NK-92 (cell line): ENCODE results near the gene RGS11.
"Not testable (repeated sequence)": the region's sequence is repeated elsewhere in the genome, so short reads cannot be mapped to it uniquely, and the experiment has no call there.

Source experiments
- DNase-seq: peaks from one replicate; lab custom pipeline; 2025; ENCODE audit not compliant: unreplicated experiment; lab: John Stamatoyannopoulos, UW

Gene RGS11

DNA sequence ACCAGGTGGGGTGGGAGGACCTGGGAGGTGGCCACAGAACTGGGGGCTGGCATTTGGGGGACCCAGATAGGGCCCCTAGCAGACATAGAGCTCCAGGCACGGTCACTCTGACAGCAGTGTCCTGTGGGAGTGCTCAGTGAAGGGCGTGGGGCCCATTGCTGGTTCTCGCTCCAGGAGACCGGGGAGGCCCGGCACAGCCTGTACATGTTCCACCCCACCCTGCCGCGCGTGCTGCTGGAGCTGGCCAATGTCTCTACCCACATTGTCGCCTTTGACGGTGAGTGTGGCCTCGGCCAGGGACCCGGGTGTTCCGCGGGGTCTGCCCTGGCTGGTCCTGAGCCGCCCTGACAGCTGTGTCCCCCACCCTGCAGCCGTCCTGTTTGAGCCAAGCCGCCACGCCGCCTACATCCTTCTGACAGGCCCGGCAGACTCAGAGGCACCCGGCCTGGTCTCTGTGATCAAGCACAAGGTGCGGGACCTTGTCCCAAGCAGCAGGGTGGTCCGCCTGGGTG lies 11.2 kb downstream of the RGS11 start:
- no peak for DNase-seq

DNA sequence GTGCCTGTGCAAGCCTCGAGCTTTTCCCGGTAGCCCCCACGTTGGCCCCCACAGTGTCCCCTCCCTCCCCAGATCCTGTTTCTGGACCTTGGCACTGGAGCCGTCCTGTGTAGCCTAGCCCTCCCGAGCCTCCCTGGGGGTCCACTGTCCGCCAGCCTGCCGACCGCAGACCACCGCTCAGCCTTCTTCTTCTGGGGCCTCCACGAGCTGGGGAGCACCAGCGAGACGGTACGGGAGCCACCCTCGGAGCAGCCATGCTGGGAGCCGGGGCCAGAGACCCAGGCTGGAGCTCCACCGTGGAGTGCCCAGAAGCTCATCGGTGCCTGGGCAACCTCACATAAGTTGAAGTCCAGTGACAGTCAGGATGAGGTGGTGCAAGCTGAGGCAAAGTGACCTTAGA lies 11.8 kb downstream of the RGS11 start:
- no peak for DNase-seq

DNA sequence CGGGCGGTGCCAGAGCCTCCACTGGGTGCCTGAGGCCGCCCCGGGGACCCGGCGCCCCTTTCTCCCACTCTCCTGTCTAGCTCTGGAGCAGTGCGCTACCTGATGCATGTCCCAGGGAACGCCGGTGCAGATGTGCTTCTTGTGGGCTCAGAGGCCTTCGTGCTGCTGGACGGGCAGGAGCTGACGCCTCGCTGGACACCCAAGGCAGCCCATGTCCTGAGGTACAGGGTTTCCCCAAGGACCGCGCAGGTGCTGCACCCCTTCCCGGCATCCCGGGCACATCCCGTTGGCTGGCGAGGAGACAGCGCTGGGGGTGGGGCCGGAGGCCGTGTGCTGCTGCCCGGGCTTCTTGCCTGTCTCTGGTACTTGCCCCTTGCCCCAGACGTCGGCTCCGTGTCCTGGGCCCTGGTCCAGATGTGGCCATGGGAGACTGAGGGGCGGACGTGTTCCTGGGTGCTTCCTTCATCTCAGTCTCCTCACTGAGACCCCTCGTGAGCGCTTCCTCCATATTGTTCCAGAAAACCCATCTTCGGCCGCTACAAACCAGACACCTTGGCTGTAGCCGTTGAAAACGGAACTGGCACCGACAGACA lies 12.5 kb downstream of the RGS11 start:
- DNase-seq, result no peak

DNA sequence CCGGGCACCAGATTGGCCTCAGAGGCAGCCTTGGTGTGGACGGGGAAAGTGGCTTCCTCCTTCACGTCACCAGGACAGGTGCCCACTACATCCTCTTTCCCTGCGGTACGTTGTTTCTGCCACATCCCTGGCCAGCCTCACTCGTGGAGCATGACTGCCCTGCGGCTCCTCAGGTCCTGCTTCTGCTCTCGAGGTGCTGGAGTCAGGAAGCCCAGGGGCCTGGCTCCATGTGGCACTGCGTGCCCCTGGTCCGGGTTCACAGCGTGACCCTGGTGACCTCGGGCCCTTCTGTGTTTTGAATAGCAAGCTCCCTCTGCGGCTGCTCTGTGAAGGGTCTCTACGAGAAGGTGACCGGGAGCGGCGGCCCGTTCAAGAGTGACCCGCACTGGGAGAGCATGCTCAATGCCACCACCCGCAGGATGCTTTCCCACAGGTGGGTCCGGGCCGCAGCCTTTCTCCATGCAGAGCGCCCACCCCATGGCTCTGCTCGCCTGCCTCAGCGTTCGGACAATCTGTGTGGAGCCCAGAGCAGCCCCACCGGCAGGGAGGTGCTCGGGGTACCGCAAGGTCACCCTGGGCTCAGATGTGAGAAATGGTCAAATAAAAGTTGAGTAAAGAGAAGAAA lies 13.5 kb downstream of the RGS11 start:
- DNase-seq, result no peak

DNA sequence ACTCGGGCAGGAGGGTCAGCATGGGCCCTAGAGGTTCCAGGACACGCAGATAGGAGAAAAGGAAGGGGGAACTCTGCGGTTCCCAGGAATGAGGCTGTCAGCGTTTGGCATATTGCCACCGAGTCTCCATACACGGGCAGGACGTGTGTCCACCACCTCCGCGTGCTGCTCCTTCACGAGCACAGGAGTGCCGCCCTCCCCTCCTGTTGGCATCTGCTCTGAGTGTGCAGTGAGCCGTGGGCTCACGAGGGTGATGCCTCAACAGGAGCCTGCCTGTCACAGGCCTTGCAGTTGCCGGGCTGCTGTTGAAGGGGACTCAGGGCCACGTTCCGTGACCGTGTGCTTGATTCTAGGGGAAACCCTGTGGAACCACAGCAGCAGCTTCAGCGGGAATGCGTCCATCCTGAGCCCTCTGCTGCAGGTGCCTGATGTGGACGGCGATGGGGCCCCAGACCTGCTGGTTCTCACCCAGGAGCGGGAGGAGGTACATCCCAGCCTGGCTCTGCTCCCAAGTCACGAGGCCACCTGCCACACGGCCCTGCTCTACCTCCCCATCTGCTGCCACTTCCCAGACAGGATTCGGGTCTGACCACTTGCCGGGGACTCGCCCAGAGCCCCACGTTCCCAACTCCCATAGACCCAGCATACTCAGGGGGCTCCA lies 14.6 kb downstream of the RGS11 start:
- no peak for DNase-seq

DNA sequence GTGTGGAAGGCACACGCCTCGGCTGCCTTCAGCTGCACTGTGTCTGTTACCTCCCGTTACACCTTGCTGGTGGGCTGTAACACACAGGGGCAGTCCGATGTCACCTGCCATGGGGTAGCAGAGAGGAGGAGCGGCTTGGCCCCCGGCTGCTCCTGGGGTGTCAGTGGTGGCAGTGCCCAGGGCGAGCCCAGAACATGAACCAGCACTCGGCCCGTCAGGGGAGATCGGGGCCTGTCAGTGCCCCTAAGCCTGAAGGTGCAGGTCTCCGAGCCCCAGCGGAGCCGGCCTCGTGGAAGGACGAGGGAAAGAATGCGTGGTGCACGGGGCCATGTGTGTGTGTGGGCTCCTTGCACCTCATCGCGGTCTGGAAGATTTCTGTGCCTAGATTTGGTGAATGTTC lies 15.4 kb downstream of the RGS11 start:
- no peak for DNase-seq

DNA sequence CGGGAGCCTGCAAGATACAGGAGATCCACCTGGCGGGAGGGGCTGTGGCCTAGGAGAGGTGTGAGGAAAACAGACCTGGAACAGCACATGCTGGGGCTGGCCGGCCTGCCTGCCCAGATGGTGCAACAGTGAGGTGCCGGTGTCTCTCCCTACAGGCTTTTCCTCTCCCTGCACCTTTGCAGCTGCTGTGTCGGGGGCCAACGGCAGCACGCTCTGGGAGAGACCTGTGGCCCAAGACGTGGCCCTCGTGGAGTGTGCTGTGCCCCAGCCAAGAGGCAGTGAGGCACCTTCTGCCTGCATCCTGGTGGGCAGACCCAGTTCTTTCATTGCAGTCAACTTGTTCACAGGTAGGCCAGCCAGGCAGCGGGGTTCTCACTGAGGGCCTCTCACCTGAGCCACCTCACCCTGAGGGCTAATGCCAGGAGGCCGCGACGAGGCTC lies 15.9 kb downstream of the RGS11 start:
- no peak for DNase-seq

DNA sequence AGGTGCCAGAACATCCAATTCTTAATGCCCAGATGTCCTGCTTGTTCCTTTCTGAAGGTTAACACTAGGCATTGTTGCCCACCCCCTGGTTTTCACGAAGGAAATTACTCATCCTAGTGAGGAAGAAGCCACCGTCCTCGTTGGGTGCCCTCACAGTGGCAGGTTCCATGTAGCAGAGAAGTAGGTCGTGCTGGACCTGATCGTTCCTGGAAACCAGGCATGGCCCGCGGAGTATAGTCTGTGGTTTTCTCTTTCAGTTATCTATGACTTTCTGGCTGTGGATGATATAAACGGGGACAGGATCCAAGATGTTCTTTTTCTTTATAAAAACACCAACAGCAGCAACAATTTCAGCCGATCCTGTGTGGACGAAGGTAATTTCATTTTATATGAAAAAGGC lies 16.5 kb downstream of the RGS11 start:
- DNase-seq, result no peak

DNA sequence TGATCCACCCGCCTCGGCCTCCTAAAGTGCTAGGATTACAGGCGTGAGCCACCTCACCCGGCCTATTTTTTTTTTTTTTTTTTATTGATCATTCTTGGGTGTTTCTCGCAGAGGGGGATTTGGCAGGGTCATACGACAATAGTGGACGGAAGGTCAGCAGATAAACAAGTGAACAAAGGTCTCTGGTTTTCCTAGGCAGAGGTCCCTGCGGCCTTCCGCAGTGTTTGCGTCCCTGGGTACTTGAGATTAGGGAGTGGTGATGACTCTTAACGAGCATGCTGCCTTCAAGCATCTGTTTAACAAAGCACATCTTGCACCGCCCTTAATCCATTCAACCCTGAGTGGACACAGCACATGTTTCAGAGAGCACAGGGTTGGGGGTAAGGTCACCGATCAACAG lies 17.7 kb downstream of the RGS11 start:
- not testable (repeated sequence) for DNase-seq

DNA sequence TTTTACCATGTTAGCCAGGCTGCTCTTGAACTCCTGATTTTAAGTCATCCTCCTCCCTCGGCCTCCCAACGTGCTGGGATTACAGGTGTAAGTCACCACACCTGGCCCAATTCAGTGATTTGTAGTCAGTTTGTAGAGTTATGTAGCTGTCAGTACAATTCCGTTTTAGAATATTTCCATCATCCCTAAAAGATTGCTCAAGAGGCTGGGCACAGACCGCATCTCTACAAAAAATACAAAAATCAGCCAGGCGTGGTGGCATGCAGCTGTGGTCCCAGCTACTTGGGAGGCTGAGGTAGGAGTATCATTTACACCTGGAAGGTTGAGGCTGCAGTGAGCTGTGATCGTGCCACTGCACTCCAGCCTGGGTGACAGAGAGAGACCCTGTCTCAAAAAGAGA lies 20.6 kb downstream of the RGS11 start:
- no peak for DNase-seq

DNA sequence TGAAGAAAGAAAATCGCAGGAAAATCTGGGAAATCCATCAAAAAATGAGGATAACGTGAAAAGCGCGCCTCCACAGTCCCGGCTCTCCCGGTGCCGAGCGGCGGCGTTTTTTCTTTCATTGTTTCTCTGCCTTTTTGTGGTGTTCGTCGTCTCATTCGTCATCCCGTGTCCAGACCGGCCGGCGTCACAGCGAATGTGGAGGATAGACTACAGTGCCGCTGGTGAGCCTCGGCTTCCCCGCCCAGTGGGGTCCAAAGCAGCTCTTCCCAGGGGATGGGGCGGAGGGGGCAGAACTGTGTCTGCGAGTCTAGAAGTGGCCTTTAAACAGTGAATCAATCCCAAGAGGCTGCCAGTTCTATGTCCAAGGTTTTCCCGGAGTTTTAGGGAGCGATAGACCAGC lies 21.3 kb downstream of the RGS11 start:
- no peak for DNase-seq

DNA sequence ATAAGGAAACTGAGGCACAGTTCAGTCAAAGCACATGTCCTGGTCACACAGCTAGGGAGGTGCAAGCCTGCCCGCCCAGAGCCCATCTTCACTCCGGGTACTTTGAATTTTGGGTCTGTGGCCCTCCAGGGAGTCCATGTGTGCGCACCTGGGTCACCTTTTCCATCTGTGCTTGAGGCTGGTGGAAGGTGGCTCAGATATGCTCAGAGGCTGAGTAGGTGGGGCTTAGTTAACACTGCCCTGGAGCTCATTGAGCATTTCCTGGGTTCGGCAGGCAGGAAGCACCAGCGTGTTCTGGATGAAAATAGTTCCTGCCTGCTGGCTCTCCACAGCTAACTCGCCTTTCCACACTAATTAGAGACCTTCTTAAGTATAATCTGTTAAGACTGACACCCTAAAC lies 21.9 kb downstream of the RGS11 start:
- DNase-seq, result no peak

DNA sequence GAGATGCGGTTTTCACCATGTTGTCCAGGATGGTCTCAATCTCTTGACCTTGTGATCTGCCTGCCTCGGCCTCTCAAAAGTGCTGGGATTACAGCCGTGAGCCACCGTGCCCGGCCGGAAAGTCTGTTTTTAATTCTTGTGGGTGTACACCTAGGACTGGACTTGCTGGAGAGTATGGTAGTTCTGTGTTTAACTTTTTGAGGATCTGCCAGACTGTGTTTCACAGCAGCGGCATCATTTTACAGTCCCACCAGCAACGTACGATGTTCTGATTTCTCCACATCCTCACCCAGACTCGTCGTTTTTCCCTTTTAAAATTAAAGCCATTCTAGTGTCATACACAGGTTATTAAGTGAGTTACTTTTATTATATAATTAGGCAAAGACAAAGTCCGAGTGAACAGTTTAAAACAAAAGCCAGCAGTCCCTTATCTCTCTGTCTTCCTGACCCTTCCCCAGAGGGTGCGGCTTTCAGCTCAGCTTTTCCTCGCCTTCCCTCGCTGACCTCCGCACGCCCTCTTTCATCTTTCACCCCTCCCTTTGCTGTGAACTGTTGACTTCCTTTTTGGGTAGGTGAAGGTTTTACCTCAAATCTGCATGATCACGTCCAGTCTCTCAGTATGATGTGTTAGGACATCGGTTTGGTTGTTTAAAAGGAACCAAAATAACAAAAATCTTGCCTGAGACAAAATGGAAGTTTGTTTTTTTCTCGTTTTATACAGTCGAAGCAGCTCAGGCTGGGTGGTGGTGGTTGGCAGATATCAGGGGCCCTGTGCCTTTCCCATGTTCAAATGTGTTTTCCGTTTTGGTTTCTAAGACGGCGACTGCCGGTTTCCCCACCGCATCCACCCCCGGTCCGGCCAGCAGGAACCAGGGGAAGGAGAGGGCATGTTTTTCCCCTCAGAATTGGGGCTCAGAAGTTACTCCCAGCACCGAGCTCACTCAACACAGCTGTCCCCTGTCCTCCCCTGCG lies 23.1 kb downstream of the RGS11 start:
- DNase-seq, result no peak

DNA sequence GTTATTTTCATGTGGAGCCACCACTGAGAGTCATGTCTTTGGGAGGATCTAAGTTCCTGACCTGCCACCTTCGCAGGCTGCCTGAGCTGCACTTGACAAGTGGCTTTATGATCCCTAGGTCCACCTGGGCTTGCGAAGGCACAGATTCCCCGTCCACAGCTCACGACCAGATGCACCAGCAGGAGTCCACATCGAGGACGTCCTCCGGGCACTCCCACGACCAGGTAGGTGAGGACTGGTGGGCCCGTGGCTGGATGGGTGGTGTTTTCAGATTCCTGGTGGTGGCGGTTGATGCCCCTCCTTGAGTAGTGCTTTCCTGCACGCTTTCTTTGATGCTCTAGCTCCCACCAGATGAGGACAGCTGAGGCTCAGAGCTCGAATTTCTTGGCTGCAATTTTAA lies 26.3 kb downstream of the RGS11 start:
- DNase-seq, result no peak

DNA sequence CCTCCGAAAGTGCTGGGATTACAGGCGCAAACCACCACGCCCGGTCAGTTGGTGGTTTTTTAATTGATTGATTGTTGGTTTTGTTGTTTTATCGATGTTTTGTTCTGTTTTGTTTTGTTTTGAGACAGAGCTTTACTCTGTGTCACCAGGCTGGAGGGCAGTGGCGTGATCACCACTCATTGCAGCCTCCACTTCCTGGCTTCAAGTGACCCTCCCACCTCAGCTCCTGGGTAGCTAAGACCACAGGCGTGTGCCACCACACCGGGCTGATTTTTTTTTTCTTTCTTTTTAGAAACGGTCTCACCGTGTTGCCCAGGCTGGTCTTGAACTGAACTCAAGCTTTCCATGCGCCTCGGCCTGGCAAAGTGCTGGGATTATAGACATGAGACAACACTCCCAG lies 28.7 kb downstream of the RGS11 start:
- no peak for DNase-seq

DNA sequence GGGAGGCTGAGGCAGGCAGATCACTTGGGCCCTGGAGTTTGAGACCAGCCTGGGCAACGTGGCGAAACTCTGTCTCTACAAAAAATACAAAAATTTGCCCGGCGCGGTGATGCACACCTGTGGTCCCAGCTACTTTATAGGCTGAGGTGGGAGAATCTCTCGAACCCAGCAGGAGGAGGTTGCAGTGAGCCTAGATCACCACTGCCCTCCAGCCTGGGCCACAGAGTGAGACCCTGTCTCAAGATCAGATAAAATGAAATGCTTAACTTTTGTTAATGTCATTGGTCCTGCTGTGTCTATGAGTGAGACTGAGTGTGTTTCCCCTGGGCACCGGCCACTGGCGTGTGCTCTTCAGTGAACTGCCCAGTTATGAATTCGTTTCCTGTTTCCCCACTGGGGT lies 30.6 kb downstream of the RGS11 start:
- DNase-seq, result no peak

DNA sequence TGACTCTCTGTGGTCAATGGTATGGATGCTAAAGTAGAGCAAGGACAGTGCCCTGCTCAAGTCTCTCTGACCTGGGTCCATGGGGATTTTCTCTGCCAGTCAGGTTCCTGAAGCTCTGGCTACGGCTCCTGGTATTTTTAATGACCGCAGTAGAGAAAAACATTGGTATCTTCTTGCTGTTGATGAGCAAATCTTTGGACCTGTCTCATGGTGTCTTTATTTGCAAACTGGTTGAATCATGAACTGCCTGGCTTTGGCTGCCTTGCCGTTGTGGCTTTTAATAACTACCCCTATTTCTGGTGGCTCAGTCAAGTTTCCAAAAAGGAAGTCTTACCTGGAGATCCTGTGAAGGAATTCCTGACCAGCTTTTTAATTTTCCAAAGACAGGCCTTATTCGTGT lies 32.4 kb downstream of the RGS11 start:
- no peak for DNase-seq

DNA sequence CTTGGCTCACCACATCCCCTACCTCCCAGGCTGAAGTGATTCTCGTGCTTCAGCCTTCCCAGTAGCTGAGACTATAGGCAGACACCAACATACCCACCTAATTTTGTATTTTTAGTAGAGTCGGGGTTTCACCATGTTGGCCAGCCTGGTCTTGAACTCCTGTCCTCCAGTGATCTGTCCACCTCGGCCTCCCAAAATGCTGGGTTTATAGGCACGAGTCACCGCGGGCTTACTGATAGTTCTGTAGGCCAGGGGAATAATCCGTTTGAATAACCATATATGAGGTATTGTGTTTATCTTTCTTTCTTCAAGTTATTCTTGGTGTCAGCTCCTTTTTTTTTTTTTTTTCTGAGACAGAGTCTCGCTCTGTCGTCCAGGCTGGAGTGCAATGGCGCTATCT lies 33.5 kb downstream of the RGS11 start:
- DNase-seq, result no peak

DNA sequence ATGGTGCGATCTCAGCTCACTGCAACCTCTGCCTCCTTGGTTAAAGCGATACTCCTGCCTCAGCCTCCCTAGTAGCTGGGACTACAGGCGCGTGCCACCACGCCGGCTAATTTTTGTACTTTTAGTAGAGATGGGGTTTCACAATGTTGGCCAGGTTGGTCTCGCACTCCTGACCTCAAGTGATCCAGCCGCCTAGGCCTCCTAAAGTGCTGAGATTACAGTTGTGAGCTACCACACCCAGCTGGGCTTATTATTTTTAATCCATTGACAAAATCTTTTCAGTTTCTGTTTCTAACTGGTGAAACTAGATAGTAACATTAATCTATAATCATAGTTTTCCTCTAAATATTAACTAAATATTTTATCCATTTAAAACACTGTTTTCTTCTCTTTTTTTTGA lies 35.2 kb downstream of the RGS11 start:
- no peak for DNase-seq

DNA sequence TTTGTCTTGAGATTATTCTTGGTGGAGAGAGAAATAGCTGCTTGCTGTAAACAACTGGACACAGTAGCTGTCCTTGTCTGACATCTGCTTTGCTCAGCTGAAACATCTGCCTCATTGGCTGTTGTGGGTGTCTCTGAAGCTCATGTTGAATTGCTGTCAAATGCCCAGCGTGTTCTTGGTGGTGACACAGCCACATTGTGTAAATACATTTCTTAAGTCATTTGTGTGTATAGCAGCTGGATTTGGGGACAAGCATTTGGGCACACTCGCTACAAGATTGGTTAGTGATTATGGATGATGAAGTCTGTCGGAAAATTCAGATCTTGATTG lies 35.8 kb downstream of the RGS11 start:
- no peak for DNase-seq

DNA sequence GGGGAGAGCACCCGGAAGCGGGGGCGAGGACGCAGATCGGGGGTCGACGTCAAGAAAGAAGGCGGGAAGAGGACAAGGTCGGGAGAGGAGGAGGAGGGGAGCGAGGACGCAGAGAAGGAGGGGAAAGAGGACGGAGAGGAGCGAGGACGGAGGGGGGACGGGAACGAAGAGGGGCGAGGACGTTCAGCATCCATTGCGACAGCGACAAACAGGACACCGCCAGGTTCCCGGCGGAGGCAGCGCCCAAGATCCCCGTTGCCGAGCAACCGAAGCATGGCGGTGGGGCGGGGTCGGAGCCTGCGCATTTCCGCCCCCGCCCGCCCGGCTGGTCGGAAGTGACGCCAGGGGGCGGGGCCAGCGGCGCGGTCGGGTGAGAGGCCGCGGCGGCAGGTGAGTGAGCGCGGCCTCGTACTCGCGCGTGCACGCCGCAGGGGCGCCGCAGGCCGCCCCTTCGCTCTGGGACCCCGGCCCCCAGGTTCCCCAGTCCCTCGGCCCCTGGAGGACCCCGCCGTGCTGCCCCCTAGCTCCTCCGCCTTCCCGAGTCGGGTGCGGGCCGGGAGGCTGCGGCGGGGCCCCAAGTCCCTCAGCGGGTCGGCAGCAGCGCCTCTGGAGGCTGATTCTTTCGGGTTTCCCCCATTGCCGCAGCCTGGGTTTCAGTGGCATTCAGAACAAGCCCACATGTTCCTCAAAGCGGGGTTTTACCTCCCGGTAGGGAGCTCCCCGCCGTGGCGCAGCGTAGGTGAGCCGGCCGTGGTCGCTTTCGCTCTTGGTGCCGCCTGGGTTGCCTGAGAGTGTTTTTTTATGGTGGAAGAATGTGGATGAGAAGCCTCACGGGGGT lies 41.1 kb downstream of the RGS11 start, which contains the start of gene FAM234A:
Gene FAM234A (plus strand): TSS at position 354 of the 838 bp plus-strand sequence. CDS start 19,593 bp downstream, outside the sequence.
- DNase-seq, result peak; percentile 58
